Activated CD4-positive, alpha-beta T cell treated with anti-CD3 and anti-CD28 coated beads, Interleukin-2, amount 50 U/mL, for 24 hours (primary cell): Measurements from ENCODE around the gene PRKAG2.

Source experiments
- DNase-seq, 2 donors: peaks; one replicate each; pipeline ENCODE4 v3.0.0-alpha.2; 2020; ENCODE audit warnings: low read depth in 1 of 2, low spot score in 1 of 2

Gene PRKAG2

GRCh38 chr7:151732834-151733592, 143.9 kb downstream of the PRKAG2 start:
- DNase-seq = no peak

- no peak for DNase-seq
These were observed 144.6 kb downstream of the PRKAG2 start for GRCh38 chr7:151732292-151732691.

DNA sequence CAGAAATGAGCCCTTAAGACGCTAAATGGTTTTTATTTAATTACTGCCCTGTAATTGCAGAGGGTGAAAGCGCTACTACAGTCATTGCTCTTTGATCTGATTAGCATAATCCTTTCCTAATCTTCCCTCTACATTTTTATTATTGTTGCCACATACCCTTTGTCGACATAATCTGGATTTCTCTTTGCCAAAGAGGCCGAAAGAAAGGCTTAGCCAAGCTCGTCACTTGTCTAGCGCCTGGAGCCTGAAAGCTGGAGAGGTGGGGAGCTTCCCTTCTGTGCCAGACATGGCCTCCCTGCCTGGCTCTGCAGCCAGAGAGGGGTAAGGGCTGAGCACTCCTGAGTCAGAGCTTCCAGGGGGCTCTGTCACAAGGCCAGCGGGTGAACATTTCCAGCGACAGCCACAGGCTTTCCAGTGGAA, 145.9 kb downstream of the PRKAG2 start:
- DNase-seq = no peak

GRCh38 chr7:151730591-151730990, 146.3 kb downstream of the PRKAG2 start:
- no peak for DNase-seq

DNA sequence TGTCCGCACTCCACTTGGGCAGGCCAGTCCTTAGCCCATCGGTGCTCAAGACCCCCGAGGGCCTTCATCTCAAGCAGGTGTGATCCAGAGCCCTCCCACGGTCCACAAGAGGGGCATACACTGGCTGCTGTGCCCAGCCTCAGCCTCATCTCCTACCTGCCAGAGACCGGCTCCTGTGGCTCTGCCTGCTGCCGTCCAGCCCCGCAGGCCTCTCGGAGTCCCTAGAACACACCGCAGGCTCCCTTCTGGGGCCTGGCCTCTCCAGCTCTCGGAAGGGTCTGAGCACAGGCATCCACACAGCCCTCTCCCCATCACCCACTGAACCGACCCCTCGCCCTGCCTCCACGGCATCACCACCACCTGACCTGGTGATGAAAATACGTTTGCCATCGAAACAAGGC, 147.4 kb downstream of the PRKAG2 start:
- no peak for DNase-seq

DNA sequence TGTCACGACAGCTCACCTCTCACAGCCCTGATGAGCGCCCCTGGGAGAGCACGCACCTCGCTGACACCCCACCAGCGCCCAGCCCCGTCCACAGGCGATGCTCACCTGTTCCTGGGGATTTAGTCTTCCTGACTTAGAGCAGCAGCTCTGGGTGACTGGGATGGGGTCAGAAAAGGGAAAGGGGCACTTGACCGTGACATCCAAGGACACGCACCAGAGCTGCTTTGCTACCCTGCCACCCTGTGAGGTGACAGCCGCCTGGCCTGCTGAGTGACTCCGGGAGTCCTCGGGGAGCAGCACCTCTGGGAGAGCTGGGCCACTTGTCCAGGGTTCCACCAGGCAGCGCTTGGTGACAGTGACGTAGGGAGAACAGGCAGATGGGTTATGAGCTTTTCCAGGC, 148.2 kb downstream of the PRKAG2 start:
- no peak for DNase-seq

DNA sequence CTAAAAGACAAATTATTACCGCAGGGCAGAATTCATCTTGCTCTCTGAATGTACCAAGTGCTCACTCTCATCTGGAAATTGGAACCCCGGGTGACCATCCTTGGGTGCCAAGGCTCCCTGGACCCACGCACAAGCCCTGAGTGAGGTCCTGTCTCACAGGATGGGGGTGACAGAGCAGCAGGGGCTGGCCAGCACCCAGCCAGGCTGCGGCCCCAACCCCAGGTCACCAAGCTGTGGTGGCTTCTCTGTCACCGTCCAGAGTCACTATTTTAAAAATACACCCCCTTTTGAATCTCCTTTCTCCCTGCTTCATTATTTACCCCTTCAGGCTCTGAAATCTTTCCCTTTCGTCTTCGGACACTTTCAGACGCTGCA, 148.6 kb downstream of the PRKAG2 start:
- DNase-seq = no peak

DNA sequence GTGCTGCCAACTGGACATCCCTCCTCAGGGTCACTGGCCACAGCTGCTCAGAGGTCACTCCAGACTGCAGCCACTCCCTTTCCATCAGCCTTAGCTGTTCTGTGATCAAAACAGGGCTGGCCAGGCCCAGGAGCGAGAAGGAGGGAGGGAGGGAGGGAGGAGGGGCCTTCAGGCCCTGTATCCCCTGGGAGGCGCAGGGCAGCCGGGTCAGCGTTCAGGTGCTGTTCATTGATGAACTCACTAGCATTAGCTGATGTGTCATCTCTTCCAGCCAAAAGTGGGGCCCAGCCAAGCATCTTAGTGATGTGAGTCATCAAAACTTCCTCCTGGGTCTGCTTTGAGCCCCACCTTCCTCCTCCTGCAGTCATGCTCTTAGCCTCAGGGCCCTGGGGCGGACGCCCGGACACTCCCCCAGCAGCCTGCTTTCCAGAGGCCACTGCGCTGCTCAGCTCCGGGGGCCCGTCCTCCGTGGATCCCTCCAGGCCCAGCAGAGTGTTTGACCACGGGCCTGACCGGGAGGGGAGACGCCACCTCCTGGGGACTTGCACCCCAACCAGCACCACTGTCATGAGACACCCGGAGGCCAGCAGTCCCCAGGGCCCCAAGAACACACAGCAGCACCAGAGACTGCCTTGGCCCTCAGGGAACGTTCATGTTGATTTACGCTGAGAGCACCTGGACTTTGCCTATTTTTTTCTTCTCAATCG, 149.2 kb downstream of the PRKAG2 start:
- peak in 1 of 2 donors; percentile 53 for DNase-seq

GRCh38 chr7:151726652-151727578, 150.0 kb downstream of the PRKAG2 start:
- DNase-seq = no peak

DNA sequence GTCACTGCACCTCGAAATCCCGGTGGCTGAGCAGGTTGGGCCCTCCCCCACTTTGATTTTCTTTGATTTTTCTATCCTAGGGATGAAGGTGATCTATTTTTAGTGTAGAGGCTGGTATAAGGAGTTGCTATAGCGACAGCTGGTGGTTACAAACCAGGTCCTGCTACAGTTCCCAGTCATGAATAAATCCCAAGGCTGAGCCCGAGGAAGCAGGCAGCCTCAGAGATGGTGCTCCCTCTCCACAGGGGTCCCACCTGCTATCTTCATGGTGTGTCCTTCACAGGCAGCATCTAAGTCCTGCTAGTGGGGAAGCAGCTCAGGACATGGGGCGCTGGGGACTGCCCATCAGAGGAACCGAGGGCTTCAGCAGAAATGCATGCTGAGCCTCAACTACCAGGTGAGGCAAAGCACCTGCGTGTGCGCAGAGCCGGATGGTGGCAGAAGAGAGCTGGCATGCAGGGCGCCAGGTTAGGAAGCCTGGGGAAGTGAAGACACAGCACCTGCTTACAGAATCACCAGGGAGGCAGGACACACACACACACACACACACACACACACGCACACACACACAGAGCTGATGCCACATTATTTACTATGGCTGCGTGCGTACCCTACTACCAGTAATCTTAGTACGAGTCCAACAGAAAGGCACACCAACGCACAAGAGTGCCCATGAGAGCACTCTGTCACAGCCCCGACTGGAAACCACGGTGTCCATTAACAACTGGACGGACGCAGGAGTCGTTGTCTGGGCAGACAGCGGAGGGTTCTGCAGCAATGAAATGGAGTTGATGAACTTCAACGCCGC, 150.9 kb downstream of the PRKAG2 start:
- no peak for DNase-seq

DNA sequence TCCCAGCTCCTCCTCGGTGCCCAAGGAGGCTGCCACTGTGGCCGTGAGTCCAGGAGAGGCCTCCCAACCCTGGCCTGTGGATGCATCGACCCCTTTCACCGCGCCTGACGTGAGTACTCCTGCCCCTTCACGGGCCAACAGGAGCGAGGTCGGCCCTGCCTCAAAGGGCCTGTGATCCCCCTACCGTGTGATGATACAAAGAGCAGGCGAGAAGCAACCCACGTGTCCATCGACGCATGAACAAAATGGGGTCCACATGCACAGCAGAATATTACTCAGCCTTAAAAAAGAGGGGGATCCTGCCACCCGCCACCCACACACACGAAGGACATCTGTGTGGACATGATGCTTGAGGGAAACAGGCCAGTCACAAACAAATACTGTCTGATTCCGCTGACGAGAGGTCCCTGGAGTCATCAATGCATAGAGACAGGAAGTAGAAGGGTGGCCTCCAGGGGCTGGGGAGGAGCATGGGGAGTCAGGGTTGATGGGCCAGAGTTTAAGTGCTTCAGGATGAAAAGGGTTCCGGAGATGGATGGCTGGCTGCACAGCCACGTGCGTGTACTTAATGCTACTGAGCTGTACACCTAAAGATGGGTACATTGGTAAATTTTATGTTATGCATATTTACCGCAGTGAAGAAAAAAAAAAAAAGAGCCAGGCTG, 151.9 kb downstream of the PRKAG2 start:
- DNase-seq = no peak

GRCh38 chr7:151724250-151724915, 152.5 kb downstream of the PRKAG2 start:
- DNase-seq = no peak

DNA sequence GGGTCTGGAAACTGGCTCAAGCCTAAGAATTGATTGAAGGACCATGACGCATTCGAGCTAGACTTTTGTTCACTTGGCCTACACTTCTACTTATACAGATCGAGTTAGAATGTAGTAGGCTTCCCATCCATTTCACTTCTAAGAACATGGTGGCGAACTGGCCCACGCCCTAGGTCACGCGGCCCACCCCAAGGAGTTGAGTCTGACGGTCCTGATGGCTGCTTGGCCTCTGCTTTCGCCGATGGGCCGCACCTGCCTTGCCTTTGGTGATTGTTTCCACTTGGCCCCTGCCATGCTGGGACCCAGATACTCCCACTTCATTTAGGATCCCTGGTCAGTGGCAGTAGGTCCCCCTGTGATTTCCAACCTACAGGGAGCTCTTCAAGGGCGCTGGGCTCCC, 153.6 kb downstream of the PRKAG2 start:
- no peak for DNase-seq

DNA sequence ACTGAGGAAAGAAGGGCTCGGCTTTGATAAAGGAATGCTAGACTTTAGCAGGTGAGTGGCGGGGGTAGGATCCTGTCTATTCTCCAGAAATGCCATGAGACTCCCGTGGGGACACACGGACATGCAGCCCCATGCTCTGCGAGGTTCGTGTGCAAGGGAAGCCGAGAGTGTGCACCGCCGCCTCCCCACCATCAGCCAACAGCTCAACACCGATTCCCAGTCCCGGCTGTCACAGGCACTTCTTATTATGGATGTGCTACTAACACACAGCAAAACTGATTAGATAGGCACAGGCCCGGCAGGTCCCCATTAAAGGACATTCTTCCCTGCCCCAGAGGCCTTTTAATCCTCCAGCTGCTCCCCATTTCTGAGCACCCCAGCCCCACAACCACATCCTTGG, 154.4 kb downstream of the PRKAG2 start:
- no peak for DNase-seq

- no peak for DNase-seq
These were observed 155.2 kb downstream of the PRKAG2 start for GRCh38 chr7:151721694-151722093.

GRCh38 chr7:151721236-151721635, 155.7 kb downstream of the PRKAG2 start:
- DNase-seq = no peak

GRCh38 chr7:151720280-151720679, 156.6 kb downstream of the PRKAG2 start:
- no peak for DNase-seq

DNA sequence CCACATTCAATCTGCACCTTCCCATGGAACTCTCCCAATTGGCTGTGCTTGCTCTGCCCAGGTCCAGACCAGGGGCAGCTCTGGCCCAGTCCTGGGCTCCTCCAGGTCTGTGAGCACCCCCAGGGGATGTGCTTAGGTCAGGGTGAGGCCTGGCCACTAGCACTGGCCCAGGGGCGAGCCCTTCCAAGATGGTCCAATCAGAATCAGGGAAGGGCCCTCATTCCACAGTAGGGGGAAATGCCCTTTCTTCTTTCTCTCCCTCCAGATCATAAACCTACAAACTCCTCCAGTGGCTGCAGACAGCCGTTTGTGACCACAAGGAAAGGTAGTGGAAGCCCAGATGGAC, 157.0 kb downstream of the PRKAG2 start:
- DNase-seq = no peak

DNA sequence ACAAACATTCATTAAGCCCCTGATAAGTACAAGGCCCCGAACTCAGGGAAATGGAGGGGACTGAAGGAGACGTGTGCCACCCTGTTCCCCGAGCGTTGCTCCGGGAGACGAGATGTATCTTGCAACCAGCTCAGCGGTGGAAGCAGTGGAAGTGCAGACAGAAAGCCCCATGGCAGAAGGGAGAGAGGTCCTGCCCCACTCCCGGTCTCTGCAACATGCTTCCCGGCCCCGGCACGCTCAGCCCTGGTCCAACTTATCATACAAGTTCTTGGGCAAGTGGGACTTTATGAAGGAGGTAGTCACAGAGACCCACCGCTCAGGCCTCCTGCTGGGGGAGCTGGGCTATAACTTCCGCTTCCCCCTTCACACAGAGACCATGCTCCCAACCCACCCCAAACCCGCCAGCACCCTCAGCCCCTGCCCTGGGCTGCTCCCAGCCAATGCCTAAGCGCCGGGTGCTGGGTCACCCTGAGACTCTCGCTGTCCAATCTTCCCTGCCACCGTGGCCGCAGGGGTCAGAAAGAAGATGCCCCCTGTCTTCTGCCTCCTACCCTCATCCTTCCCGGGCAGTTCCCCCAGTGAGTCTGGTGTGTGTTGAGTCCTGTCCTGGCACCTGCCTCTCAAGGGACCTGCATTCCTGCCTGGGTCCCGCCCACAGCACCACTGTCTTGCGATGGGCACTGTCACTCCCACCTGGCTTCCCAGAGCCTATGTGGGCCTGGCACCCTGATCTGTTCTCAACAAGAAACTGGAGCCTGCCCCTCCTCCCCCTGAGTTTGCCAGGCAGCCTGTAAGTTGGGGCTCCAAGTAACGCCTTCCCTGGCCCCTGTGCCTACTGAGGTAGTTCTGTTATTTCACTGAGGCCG, 157.7 kb downstream of the PRKAG2 start:
- DNase-seq = no peak
